ENCODE results near the gene KRT14.
"Not testable (repeated sequence)": the region's sequence is repeated elsewhere in the genome, so short reads cannot be mapped to it uniquely, and the experiment has no call there.

The KRT14 gene

GRCh38 chr17:41544935-41545334 lies 41.8 kb downstream of the KRT14 start:
- DNase-seq: no peak

GRCh38 chr17:41544491-41544892 lies 42.2 kb downstream of the KRT14 start:
- DNase-seq: no peak

GRCh38 chr17:41542786-41543185 lies 43.9 kb downstream of the KRT14 start:
- not testable (repeated sequence) for DNase-seq

GRCh38 chr17:41542357-41542756 lies 44.3 kb downstream of the KRT14 start:
- no peak for DNase-seq

- DNase-seq: no peak
These were observed 45.6 kb downstream of the KRT14 start for GRCh38 chr17:41540921-41541625.

DNA sequence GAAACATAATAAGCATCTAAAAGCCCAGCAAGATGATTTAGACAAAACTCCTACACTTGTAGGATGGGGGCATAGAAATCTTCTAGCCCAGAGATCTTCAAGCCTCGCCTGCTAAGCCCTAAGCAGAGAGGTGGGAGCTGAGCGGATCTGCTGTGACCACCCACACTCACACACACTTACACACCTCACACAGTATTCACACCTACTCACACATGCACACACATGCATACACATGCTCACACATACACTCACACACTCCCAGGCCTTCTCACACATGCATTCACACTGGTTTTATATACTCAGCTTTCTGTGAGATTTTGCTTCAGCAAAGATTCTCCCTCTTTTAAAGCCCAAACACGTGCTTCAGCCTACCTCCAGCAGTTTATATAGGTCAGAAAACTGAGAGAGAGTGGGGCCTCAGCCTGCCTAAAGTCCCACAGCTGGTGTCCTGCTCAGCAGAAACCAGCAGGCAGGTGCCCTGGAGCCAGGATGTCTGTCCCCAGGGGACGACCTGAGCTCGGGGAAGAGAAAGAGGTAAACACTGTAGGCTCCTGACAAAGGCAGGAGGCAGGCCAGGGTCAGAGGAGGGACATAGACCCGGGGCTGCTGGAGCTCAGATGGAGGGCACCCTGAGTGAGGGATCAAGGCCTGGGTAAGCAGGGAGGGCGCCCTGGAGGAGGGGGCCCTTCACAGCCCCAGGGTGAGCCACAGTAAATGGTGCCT lies 46.6 kb downstream of the KRT14 start:
- no peak for DNase-seq

- DNase-seq: no peak
These were observed 47.6 kb downstream of the KRT14 start for GRCh38 chr17:41539071-41539492.

GRCh38 chr17:41538565-41538991 lies 48.1 kb downstream of the KRT14 start:
- DNase-seq: no peak

DNA sequence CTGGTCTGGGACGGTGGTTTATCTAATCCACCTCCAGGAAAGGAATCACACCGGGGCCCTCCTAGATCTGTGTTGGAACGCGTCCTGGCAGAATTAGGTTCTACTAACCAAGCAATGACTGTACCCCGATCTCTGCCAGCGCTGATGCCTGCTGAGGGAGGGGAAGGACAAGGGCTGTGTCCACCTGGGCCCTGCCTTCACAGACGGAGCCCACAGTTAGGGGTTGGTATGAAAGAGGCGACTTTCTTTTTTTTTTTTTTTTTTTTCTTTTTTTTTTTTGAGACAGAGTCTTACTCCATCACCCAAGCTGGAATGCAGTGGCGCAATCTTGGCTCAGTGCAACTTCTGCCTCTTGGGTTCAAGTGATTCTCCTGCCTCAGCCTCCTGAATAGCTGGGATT lies 48.7 kb downstream of the KRT14 start:
- DNase-seq: no peak

- DNase-seq: no peak
These were observed 49.1 kb downstream of the KRT14 start for GRCh38 chr17:41537614-41537954.

DNA sequence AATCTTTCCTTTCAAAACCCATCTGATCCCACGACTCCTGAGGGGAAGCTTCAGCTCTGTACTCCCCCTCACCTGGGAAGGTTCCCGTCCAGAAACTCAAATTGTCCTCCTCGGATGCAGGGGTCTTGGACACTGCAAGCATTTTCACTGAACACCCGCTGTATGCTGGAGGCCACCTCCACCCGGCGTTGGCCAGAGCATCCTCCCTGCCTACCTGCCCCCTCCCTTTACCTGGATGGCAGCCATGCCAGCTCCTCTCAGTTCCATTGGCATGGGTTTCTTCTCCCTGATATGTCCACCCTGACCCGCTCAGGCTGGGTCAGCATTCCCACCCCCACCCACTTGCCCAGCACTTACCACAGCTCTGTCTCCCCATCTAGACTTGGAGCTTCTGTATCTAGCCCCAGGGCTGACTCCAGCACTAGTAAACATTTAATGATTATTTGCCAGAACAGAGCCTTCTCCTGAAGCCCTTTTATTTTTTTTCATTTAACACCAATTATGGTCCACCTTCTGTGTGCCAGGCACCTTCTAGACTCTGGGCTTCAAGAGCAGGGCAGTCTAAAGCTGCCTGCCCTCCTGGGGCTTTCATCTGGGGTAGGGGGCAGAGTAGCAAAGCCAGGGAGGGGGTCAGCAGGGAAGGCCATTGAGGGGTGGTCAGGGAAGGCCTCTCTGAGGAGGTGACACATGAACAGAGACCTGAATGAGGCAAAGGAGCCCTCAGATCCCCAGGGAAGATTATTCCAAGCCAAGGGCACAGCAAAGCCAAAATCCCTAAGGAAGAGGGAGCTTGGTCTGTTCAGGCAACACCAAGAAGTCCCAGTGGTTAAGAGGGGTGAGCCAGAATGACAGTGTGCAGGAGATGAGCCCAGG lies 49.7 kb downstream of the KRT14 start:
- DNase-seq: no peak

- no peak for DNase-seq
These were observed 50.8 kb downstream of the KRT14 start for GRCh38 chr17:41535764-41536481.

- DNase-seq: no peak
These were observed 51.7 kb downstream of the KRT14 start for GRCh38 chr17:41534899-41535546.

DNA sequence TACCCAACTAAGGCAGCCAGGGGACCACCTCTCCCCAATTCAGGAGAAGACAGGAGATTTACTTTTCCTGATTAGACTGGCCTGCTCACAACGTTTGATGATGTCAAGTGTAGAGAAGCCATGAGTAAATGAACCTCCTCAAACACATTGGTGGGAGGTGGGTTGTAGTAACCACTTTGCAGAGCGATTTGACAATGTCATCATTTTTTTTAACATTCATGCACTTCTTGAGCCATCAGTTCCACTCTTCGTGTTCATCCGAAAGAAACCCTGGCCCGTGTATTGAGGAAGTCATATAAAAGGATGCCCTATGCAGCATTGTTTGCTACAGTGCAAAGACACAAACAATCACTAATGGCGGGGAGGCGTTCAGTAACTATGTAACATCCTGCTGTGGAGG lies 53.1 kb downstream of the KRT14 start:
- no peak for DNase-seq

GRCh38 chr17:41532947-41533570 lies 53.6 kb downstream of the KRT14 start:
- DNase-seq: no peak

Data from NCI-H1930 (cell line).